ENCODE data around the gene HIVEP2.

The HIVEP2 gene

DNA sequence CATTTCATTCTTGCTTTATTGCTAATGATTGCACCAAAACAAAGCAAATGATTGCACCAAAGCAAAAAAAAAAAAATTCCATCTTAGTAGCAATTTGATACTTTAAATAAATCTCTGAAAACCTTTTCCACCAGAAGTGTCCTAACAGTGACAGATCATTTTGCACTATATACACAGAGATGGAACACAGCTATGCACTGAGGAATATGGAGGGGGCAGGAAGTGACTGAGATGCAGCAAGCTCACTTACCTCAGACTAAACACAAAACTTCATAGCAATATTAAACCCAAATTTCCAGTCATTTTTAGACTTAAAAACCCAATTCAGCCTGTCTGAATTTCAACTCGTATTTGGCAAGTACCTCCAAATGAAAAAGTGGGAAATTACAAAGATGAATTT lies 41.2 kb downstream of the HIVEP2 start:
- intact Hi-C loops (cut with DNase I; ENCODE audit: low total_unique reads) = no loop called here
- no peak for DNase-seq
- TF ChIP-seq, protein P1, sequence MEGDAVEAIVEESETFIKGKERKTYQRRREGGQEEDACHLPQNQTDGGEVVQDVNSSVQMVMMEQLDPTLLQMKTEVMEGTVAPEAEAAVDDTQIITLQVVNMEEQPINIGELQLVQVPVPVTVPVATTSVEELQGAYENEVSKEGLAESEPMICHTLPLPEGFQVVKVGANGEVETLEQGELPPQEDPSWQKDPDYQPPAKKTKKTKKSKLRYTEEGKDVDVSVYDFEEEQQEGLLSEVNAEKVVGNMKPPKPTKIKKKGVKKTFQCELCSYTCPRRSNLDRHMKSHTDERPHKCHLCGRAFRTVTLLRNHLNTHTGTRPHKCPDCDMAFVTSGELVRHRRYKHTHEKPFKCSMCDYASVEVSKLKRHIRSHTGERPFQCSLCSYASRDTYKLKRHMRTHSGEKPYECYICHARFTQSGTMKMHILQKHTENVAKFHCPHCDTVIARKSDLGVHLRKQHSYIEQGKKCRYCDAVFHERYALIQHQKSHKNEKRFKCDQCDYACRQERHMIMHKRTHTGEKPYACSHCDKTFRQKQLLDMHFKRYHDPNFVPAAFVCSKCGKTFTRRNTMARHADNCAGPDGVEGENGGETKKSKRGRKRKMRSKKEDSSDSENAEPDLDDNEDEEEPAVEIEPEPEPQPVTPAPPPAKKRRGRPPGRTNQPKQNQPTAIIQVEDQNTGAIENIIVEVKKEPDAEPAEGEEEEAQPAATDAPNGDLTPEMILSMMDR (IDR thresholded peaks at IDR 0.05) = no peak
- Histone ChIP-seq H3K36me3 (no peaks in the 10 kb centered on the region), H3K4me1 (peaks cover 0 to 19% (median 2%) of the 10 kb centered on the region in 4 donors), H3K27ac (no peak overlapping the region), H3K4me3 (no peak overlapping the region), H3K9me3 (no peaks in the 10 kb centered on the region), H3K27me3 (no peaks in the 10 kb centered on the region)

- TF ChIP-seq, protein P1 (IDR thresholded peaks at IDR 0.05) = no peak
Observed at GRCh38 chr6:142902636-142903053, 42.3 kb downstream of the HIVEP2 start.

DNA sequence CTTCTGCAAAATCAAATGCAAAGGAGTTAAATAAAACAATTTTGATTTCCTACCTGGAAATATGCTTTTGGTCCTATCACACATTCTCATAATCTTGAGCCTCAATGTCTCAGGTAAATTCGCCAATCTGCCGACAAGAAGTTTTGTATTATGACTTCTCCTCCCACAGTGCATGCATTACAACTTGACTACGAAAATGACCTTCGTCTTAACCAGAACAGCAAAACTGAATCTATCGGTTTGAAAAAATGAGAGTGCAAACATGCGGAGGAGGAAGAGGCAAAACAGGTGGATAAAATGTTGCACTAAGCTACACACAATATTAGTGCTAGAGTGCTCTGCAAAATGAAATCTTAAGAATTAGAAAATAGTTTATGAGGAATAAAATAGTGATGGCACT lies 43.4 kb downstream of the HIVEP2 start:
- TF ChIP-seq, protein P1 (IDR thresholded peaks at IDR 0.05) = no peak
- H3K9me3 ChIP-seq = no peaks in the 10 kb centered on the region
- H3K27me3 ChIP-seq = no peaks in the 10 kb centered on the region
- intact Hi-C loops (cut with DNase I; ENCODE audit: low total_unique reads) = no loop called here
- no peak for DNase-seq
- no peak overlapping the region for H3K4me3 ChIP-seq
- no peaks in the 10 kb centered on the region for H3K36me3 ChIP-seq
- peaks cover 0 to 19% (median 2%) of the 10 kb centered on the region in 4 donors for H3K4me1 ChIP-seq
- H3K27ac ChIP-seq = no peak overlapping the region

More at GRCh38 chr6:142902636-142903053, 42.3 kb downstream of the HIVEP2 start:
- Histone ChIP-seq H3K4me3 (no peak overlapping the region), H3K9me3 (no peaks in the 10 kb centered on the region), H3K27me3 (no peaks in the 10 kb centered on the region), H3K27ac (no peak overlapping the region), H3K4me1 (peaks cover 0 to 19% (median 2%) of the 10 kb centered on the region in 4 donors), H3K36me3 (no peaks in the 10 kb centered on the region)
- DNase-seq = peak; percentile 49 to 72
- intact Hi-C loops (cut with DNase I; ENCODE audit: low total_unique reads) = no loop called here

DNA sequence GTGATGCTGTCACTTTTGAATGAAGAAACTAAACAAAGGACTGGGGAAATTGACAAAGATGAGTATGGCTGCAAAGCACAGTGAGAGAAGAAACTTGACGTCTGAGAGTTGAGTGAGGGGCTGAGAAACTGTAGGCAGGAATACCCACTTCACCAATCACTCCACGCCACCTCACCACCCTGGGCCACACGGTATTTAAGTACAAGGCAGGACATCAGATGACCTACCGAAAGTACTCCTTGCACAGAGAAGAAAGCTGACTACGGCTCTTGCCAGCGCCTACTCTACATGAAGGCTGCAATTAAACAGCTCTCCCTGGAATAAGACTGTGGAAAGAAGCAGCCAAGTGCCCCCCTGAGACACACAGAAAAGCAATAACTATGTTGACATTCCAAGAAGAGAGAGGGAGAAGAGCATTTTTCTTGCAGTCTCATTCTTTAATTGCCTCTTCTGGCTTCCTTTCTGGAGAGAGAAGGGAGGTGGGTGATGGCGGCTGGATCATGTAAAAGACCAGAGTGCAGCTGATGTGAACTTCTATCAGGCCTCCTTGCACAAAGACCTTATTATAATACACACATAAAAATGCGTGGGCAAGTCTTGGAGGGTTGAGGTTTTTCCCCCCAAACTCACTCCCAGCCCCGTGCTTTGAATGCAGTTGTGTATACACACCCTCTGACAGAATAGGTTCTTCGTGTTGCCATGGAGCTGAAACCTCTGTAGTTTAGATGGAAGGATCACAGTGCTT lies 44.6 kb downstream of the HIVEP2 start:
- no peaks in the 10 kb centered on the region for H3K27me3 ChIP-seq
- DNase-seq = no peak
- no peaks in the 10 kb centered on the region for H3K9me3 ChIP-seq
- H3K4me3 ChIP-seq = no peak overlapping the region
- peaks cover 0 to 19% (median 2%) of the 10 kb centered on the region in 4 donors for H3K4me1 ChIP-seq
- TF ChIP-seq, protein P1 (IDR thresholded peaks at IDR 0.05) = no peak
- no peaks in the 10 kb centered on the region for H3K36me3 ChIP-seq
- no peak overlapping the region for H3K27ac ChIP-seq
- intact Hi-C loops (cut with DNase I; ENCODE audit: low total_unique reads) = no loop called here

- no peak overlapping the region for H3K4me3 ChIP-seq
- TF ChIP-seq, protein P1 (IDR thresholded peaks at IDR 0.05) = no peak
- no peaks in the 10 kb centered on the region for H3K27me3 ChIP-seq
- intact Hi-C loops (cut with DNase I; ENCODE audit: low total_unique reads) = no loop called here
- no peaks in the 10 kb centered on the region for H3K9me3 ChIP-seq
- no peak overlapping the region for H3K27ac ChIP-seq
- H3K36me3 ChIP-seq = no peaks in the 10 kb centered on the region
- peaks cover 0 to 19% (median 2%) of the 10 kb centered on the region in 4 donors for H3K4me1 ChIP-seq
- DNase-seq = no peak
Observed at GRCh38 chr6:142898927-142899895, 45.8 kb downstream of the HIVEP2 start.

All from tibial artery (tissue), 4 donors.